Activated CD4-positive, alpha-beta T cell treated with anti-CD3 and anti-CD28 coated beads for 4 hours (primary cell): ENCODE results near the gene CPA5.
"Not testable (repeated sequence)": the region's sequence is repeated elsewhere in the genome, so short reads cannot be mapped to it uniquely, and the experiment has no call there.

ENCODE experiments used
- DNase-seq, 2 donors: peaks; one replicate each; pipeline ENCODE4 v3.0.0-alpha.2; 2020

Gene CPA5

DNA sequence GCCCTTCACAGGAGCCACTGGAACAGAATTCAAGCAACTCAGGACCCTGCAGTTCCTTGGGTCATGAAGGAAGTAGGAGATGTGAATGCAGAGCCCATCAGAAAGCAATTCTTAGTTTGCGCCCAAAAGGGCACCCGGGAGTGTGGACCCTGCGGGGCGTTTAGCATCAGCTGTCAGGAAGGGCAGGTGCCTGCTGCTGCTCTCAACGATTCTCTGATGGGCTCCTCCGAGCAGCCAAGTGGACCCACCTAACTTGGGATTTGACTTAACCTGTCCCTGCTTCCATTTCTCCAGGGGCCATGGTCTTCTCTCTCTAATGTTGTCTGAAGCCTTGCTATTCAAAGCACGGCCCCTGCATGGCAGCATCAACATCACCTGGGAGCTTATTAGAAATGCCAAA lies 17.1 kb downstream of the CPA5 start:
- no peak for DNase-seq

DNA sequence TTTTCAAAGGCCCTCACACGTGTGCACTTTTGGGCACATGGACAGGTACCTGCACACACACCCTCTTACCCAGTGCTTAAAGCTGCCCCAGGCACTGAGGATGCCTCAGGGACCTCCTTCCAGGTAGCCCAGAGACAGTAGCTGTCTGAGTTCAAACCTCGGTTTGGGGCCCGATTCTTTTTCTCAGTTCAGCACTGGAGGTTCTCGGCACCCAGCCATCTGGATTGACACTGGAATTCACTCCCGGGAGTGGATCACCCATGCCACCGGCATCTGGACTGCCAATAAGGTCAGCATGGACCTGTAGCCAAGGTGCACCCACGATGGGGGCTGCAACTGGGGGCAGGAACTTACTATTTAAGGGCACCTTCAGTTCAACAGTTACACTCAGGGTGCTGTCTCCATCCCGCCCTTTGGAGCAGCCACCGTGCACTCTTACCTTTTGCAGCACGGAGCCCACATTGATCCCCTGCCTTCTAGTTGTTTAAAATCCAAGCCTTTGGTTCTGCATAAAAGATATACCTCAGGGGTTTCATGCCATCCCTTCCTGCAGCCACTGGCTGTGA lies 17.7 kb downstream of the CPA5 start:
- no peak for DNase-seq

DNA sequence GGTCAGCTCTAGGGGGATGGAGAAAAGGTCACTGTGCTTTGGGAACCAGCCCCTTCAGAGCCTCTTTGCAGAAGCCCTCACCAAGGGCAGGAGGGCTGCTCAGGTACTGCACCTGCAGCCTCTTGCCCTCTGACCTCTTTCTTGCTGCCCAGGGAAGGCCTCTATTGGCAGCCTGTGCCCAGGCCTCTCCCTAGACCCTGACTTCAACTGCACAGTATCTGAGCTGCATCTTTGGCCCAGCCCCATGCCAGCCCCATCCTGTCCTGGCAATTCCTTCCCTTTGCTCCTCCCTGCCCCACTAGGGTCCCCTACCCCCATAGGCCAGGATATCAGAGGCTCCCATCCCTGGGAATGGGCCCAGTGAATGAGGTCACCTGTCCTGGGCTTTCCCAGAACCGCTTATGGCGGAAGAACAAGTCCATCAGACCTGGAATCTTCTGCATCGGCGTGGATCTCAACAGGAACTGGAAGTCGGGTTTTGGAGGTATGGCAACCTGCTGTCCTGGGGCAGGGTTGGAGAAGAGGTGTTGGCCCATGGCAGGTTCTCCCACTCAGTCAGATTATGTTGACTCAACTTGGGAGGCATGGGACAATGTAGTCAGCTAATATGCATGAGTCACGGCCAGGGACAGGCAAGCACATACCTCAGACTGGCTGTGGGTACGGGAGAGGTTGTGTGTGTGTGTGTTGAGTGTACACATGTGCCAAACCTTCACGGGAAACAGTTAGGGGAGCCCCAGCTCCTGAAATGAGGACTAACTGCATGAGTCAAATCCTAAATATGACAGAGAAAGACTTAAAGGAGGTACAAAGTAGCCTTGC lies 18.6 kb downstream of the CPA5 start:
- DNase-seq = no peak

DNA sequence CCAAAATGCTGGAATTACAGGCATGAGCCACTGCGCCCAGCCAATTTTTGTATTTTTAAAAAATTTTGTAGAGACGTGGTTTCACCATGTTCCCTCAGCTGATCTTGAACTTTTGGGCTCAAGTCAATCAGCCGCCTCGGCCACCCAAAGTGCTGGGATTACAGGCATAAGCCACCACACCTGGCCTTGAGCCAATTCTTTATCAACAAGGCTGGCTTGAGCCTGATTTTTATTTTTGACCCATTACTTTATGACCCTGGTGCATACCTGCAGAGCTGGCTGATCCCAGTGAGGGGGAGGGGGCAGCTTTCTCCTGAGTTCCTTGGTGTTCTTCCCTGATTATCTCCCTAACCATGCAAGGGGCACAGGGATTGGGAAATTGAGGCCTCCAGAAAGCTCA lies 19.8 kb downstream of the CPA5 start:
- DNase-seq = no peak

DNA sequence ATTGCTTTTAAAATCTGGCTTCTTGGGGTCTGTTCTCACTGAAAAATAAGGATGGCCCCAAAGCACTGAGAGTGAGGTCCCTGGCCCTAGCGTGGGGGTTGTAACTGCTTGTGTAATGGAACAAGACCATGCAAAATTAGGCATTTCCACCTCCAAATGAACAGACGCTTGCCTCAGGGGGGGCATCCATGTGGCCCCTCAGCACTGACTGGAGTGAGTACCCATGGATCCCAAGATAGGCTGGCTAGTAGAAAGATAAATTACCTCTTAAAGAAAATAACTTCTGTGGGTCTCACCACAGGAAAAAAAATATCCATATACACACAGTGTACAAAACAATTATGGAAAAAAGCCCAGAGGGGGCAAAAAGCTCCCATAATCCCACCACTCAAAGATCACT lies 20.5 kb downstream of the CPA5 start:
- no peak for DNase-seq

DNA sequence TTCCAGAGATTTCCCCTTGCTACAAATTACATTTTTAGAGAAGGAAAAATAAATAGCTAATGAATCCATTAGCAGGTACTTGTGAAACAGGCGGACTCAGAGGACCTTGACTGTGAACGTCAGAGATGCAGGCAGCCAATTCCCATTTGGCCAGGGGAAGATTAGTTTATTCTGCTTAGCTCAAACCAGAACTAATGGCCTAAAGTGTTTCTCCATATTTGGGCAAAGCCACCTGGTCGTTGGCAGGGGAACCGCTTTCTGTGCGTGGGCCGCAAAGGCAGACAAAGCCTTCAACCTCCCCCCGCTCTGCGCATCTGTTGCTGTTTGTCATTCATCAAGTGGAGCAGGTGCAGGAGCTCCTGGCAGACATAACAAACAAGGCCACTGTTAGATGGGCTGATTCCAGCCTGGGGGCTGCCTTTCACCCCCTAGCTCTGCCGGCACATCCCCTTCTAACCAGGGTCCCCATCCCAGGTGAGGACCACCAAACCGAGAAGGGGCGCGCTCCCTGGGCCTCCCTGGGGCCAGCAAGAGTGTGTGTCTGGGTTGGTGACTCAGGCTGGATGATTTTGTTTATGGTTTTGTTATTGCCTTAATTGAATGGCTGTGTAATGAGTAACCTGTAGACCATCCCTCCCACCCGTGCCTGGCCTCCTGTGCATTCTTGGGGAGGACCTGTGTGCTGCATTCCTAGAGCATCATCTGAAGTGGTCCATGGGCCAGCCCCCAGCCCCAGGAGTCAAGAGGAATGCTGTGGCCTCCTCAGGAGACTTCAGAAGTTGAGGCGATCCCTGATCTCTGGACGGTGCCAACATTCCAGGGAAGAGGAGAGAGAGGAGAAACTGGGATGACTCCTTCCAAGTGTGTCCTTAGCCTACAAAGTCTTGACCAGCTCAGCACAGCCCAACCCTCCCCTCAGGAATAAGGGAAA lies 21.2 kb downstream of the CPA5 start:
- DNase-seq = no peak

DNA sequence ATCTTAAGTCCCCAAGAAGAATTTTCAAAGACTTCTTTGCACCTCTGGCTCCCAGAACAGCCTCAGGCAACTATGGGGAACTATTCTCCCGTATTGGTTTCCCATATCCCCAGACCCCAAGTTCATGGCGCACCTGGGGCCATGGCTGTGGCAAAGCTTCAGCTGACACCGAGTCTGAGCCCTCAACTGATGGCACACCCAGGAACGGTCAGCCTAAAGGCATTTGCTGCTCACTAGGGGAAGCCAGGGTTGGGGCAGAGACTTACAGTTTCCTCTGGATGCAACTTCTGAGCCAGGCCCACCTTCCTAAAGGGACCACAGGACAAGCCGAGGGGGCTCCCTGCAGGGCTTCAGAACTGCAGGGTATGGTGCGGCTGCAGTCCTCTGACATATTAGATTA lies 21.9 kb downstream of the CPA5 start:
- no peak for DNase-seq

DNA sequence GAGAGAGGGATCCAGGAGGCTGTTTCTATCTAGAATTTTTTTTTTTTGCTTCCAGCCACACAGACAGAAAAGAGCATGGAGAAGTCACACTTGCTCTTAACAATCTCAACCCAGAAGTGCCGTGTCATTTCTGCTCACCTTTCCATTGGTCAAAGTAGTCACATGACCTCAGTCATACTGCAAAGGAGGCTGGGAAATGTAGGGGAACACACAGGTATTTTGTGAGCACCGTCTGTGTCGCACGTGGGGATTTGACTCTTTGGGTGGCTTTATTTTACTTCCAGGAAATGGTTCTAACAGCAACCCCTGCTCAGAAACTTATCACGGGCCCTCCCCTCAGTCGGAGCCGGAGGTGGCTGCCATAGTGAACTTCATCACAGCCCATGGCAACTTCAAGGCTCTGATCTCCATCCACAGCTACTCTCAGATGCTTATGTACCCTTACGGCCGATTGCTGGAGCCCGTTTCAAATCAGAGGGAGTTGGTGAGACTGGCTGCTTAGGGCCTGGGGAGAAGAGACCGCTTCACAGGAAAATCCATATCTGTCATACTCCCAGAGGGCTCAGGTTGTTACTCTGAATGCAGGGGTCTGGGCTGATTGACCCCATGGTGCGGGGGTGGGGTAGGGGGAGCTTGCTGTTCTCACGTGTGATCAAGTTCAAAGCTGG lies 22.6 kb downstream of the CPA5 start:
- DNase-seq = no peak

DNA sequence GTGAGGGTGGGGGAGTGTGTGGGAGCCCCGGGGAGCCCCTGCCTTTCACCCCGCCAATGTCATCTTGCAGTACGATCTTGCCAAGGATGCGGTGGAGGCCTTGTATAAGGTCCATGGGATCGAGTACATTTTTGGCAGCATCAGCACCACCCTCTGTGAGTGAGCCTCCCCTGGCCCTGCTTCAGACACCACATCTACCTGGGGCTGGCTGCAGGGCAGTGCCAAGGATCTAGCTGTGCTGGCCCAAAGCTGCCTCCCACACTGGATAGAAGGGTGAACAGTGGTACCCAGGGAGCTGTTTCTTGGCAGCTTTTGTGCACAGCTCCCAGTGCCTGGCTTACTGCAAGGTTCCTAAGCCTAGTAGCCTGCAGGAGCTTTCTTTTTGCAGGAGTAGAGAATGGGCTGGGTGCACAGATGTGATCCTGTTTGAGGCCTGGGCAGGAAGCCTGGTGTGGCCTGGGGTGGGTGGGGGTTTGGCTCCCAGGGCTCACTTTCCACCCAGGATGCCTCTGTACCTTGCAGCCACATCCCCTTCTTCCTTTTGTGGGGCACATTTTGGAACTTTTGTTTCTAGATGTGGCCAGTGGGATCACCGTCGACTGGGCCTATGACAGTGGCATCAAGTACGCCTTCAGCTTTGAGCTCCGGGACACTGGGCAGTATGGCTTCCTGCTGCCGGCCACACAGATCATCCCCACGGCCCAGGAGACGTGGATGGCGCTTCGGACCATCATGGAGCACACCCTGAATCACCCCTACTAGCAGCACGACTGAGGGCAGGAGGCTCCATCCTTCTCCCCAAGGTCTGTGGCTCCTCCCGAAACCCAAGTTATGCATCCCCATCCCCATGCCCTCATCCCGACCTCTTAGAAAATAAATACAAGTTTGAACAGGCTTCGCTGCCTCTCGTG lies 23.5 kb downstream of the CPA5 start:
- DNase-seq = no peak

DNA sequence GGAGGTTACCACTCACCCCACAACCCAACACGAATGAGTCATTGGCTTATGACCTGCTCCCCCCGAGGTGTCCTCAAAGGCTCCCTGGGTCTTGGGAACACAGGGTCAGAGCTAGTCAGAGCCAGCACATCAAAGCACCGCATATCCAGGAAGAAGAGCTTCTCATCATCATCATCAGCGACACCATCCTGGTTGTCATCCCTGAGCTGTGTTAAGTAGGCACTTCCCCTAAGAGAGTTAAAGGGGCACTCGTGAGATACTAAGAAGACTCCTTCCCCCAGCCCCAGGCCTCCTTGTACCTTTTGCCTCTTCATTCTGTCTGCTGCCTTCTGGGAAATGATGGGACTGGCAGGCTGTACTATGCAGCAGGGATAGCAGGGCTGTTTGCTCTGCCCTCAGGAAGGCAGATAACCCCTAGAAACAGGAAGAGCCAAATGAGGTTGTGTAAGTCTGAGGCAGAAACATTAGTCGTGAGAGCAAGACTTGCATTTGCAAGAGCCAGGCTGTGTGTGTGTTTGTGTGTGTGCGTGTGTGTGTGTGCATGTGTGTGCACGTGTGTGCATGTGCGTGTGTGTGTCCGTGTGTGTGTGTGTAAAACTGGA lies 24.6 kb downstream of the CPA5 start:
- DNase-seq = no peak

DNA sequence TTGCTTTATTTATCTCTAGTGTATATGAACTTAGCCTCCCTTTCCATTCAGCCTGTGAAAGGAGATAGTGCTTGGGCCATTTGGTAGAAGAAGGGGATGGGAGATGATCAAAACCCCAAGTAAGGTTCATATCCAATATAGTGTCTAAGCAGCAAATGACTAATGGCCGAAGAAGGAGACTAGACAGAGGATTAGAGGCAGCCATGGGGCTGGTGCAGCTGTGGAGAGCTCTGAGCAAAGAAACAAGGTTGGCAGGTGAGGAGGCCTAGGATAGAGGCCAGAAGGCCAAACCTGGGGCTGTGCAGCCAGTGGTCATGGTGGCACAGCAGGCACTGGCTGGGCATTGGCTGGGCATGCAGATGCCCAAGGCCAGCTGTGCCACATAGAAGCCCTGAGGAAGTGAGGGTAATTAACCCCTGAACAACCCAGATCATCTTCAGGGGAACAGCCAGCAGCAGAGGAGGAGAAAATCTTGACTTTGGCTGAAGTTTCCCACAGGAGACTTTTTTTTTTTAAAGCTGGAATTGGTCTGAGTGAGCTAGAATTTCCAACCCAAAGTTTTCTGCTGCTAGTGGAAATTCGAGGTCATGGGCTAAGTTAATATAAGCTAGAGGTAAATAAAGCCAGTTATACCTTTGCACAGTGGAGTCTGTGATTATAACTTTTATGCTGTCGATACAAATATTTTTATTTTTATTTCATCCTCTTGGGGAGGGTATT lies 25.4 kb downstream of the CPA5 start:
- no peak for DNase-seq

DNA sequence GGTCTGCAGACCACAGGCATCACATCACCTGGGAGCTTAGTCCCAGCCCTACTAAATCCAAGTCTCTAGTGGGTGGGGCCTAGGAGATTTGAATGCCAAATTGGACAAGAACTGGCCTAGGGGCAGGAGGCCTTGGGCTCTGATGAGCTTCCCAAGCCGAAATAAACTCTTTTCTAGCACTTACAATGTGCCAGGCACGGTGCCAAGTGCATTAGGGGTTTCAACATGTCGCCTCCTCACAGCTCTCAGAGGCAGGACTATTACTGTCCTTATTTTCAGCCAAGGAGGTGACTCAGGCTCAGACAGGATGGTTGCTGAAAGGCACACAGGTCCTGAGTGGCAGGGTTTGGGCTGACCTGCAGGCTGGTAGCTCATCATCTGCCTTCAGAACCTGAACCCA lies 26.4 kb downstream of the CPA5 start:
- no peak for DNase-seq

DNA sequence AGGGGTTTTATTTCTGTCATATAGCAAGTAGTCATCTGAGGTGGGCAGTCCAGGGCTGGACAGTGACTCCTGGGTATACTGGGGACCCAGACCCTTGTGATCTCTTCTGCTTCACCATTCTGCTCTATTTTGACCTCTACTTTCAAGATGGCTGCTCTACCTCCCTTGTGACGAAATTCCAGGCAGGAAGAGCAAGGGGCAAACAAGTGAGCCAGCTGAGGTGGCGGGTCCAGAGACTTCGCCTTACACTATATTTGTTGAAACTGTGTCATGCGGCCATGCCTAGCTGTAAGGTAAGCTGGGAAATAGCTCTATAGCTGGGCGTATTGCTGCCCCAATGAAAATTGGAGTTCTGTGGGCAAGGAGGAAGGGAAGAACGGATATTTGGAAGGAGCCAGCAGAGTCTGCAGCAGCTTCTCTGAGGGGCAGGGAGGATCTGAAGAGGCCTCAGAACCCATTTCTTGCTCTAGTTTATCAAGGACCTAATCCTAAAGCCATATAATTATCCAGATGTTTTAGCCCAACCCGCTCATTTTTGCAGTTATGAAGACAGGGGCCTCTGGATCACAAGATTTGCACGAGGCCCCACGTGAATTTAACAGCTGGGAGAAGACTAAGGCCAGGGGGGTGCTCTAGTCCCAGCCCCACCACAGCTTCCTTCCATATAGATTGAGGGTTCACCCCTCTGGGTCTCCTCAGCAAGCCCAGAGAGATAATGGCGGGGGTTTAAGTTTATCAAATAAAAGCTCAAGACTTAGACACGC lies 28.0 kb downstream of the CPA5 start:
- no peak for DNase-seq

DNA sequence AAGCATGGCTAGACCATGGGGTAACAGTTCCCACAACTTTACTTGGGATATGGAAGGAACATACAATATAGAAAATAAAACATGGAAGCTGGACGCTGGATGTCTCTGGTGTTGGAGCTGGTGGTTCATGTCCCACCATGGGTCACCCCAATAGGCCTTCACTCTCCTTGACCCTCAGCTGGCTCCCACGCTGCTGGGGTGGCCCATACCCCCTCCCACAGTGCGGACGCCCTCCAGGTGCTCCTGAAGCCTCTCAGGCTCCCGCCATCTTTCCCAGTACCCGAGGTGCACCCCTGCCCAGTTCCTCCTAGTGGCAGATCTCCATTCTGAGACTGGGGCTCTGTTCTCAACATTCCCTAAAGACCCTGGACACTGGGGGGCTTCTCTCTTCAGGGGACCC lies 29.9 kb downstream of the CPA5 start:
- no peak for DNase-seq

DNA sequence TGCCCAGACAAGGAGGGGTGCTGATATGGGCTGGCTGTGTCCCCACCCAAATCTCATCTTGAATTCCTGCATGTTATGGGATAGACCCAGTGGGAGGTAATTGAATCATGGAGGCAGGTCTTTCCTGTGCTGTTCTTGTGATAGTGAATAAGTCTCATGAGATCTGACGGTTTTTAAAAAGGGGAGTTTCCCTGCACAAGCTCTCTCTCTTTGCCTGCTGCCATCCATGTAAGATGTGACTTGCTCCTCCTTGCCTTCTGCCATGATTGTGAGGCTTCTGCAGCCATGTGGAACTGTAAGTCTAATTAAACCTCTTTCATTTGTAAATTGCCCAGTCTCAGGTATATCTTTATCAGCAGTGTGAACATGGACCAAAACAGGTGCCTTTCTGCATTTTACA lies 31.8 kb downstream of the CPA5 start:
- not testable (repeated sequence) for DNase-seq

DNA sequence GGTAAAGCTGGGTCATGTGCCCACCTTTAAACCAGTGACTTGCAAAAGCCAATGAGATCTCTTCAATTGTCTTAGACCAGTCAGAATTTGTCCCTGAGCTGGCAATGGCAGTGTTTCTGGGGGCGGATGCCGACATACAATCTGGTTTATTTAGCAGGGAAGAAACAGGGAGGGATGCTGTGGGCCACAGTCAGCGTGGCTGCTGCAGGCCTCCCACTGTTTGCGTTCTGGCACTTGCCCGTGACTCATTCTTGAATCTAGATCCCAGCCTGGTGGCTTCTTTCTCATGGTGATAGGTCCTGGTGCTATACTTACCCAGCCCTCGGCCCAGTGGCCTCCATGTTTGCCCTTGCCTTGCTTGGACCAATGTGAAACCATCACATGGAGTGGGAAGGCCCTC lies 32.6 kb downstream of the CPA5 start:
- no peak for DNase-seq

DNA sequence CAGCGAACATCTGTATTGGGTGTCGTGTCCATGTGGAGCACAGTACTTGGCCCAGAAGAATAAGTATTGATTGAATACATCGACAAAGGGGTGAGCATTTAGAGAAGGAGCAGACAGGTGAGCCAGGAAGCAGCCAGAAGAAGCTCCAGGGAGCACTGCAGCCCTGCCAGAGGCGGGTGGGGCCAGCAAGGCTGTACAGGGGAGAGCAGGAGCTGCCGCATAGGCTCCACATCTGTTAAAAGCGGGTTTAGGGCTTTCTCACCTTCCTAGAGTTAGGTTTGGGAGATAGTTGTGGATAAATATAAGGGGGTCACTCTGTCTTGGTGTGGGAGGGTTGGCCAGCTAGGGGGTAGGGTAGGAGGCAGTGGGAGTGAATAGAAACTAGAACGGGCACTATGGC lies 34.4 kb downstream of the CPA5 start:
- no peak for DNase-seq

DNA sequence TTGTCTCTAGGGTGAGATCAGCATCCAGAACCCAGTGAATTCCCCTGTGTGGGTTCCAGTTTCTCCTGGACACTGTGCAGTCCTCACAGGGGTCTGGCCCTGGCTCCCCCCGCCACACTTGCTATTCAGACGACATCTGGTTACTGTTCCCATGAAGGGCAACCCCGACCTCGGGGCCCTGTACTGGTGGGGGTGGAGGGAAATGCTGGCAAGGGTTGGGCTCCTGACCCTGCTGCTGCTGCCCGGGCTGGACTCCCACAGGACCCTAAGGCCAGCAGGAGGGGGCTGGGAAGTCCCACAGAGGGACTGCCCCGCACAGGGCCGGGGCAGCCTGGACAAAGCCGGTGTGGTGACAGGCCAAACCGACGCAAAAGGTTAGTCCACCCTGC lies 34.9 kb downstream of the CPA5 start:
- no peak for DNase-seq

DNA sequence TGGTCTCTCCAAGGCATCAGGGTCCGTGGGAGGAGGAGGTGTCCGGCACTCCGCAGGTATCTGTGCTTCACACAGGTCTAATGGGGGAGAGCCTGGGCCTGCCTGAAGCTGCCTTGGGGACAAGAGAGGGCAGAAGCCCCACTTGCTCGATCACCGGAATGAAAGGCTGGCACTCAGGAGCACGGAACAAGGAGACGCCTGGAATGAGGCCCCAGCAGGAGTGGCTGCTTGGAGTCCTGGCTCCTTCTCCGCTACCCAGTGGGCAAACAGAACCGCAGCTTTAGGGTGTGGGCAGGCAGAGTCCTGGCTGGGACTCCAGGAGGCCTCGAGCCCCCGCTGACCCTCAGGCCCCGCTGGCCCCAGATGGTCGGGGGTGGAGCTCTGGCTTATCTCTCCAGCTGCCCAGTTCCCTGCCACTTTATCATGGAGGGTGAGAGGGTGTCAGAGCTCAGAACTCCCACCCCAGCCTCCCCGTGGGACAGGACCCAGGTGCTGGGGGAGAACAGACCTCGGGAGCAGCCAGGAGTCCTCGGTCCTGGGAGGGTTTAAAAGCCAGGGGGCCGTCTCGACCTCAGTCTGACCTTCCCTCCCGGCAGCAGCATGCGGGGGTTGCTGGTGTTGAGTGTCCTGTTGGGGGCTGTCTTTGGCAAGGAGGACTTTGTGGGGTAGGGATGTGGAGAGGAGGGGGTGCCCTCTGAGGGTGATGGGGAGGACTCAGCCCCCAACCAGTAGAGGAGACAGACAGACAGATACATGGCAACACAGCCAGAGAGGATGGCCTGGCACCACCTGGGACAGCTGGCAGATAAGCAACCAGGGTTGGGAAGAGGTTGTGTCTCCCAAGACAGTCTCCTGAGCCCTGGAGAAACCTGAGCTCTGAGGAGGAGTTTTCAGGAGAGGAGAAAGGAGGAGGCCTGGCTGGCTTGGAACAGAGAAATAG lies 35.6 kb downstream of the CPA5 start, which contains the start of gene CPA1:
CPA1 (plus strand) TSS at position 574 of the 940 bp plus-strand sequence; CDS start at position 601, 27 bp downstream.
- DNase-seq = no peak
